GM18507 (cell line): ENCODE measurements around the gene CIROP.

Experiments
- DNase-seq: peaks from one replicate; pipeline ENCODE4 v3.0.0; 2011; ENCODE audit warnings: low read depth; ENCODE audit not compliant: insufficient read length; ENCODE audit errors: extremely low spot score
- FAIRE-seq: peaks from 2 replicates; lab custom pipeline; 2011; peaks lifted over from hg19 to GRCh38; lab: Jason Lieb, UNC

Gene CIROP

GRCh38 chr14:23136566-23137133 is 31.9 kb upstream of the CIROP start:
- no peak for DNase-seq

GRCh38 chr14:23132970-23133369 is 28.2 kb upstream of the CIROP start:
- DNase-seq (no peak), FAIRE-seq (no peak)

More at GRCh38 chr14:23136566-23137133, 31.9 kb upstream of the CIROP start:
- no peak for FAIRE-seq

GRCh38 chr14:23131482-23131881 is 26.7 kb upstream of the CIROP start:
- FAIRE-seq (no peak), DNase-seq (no peak)

- FAIRE-seq (no peak), DNase-seq (no peak)
Observed at GRCh38 chr14:23130871-23131270, 26.1 kb upstream of the CIROP start.

- DNase-seq = no peak
- no peak for FAIRE-seq
Observed at GRCh38 chr14:23129759-23130316, 25.0 kb upstream of the CIROP start.

GRCh38 chr14:23128969-23129758 is 24.4 kb upstream of the CIROP start:
- DNase-seq (no peak), FAIRE-seq (no peak)

GRCh38 chr14:23127861-23128260 is 23.1 kb upstream of the CIROP start:
- DNase-seq (no peak), FAIRE-seq (no peak)

- FAIRE-seq (no peak), DNase-seq (no peak)
Observed at GRCh38 chr14:23126548-23127278, 21.9 kb upstream of the CIROP start.

- DNase-seq = no peak
- no peak for FAIRE-seq
Observed at GRCh38 chr14:23125933-23126524, 21.2 kb upstream of the CIROP start.

GRCh38 chr14:23125011-23125410 is 20.2 kb upstream of the CIROP start:
- FAIRE-seq = no peak
- DNase-seq = no peak

GRCh38 chr14:23124337-23124954 is 19.7 kb upstream of the CIROP start:
- FAIRE-seq (no peak), DNase-seq (no peak)

- DNase-seq = no peak
- FAIRE-seq = no peak
Observed at GRCh38 chr14:23123419-23123818, 18.6 kb upstream of the CIROP start.

GRCh38 chr14:23122086-23122485 is 17.3 kb upstream of the CIROP start:
- FAIRE-seq = no peak
- no peak for DNase-seq

- DNase-seq (peak; percentile 30), FAIRE-seq (no peak)
Observed at GRCh38 chr14:23121361-23121771, 16.6 kb upstream of the CIROP start.

GRCh38 chr14:23120541-23121251 is 15.9 kb upstream of the CIROP start:
- FAIRE-seq = peak; percentile 90

GRCh38 chr14:23119363-23120327 is 14.9 kb upstream of the CIROP start:
- DNase-seq (peak; percentile 12), FAIRE-seq (no peak)

More at GRCh38 chr14:23120541-23121251, 15.9 kb upstream of the CIROP start:
- DNase-seq = peak; percentile 85

- DNase-seq = no peak
Observed at GRCh38 chr14:23118506-23119362, 13.9 kb upstream of the CIROP start, which contains the start of gene CEBPE. TSS of gene CEBPE (minus strand) at chr14:23119255. CDS start at chr14:23119091, 164 bp downstream.

More at GRCh38 chr14:23118506-23119362, 13.9 kb upstream of the CIROP start, which contains the start of gene CEBPE:
- no peak for FAIRE-seq
